Measurements from ENCODE around the gene PARD3. TPM values are rescaled to one million over a fixed set of nuclear protein-coding genes. Genes with fewer than 3 reads are reported as not detected.

PARD3 gene
- total and polyA plus RNA-seq, 2 donors (not counting 3 experiments of a cell fraction or from before 2014, with no cell fraction given), result 7.3 to 24.1 TPM

DNA sequence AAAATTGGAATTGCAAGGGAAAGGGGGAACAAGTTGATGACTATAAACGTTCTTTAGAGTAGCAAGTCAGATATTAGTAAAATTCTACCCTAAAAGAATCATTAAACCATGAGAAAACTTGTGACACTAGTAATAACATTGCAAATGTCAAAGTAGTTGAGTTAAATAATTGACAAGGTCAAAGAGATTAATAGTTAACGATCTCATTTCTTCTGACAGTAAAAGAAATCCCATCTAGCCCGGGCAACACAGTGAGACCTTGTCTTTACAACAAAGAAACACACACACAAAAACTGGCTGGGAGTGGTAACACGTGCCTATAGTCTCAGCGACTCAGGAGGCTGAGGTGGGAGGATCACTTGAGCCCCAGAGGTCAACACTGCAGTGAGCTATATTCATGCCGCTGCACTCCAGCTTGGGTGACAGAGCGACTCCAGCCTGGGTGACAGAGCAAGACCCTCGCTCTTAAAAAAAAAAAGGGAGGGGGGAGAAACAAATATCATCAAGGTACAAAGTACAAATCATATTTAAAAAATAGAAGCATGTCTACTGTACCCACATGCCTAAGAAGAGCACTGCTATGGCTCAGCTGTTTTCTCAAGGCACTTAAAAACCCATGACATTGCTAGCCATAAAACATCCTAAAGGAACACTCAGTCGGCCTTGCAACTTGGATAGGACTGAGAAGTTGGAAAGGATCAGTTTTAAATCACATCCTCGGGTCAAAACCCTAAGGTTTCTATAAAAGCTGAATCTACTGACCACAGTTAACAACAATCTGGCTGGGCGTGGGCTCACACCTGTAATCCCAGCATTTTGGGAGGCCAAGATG lies 401.1 kb downstream of the PARD3 start:
- Histone ChIP-seq H3K4me2 (ENCODE audit: insufficient read depth, low read length) (no peak overlapping the region), H3K9me1 (replicated peaks; ENCODE audit: control insufficient read depth, extremely low read depth, insufficient read depth, low read length) (no peaks in the 10 kb centered on the region), H3K36me3 (ENCODE audit: control insufficient read depth in 2 of 2, extremely low read depth in 1 of 2, insufficient read depth in 2 of 2, low read length in 2 of 2) (no peaks in the 10 kb centered on the region), H3K9ac (replicated peaks; ENCODE audit: extremely low read depth, insufficient read depth, low read length) (no peak overlapping the region), H3K79me2 (ENCODE audit: control insufficient read depth, insufficient read depth, low read length) (no peaks in the 10 kb centered on the region), H3K27ac (ENCODE audit: insufficient read depth, low read depth, low read length) (no peak overlapping the region), H3K4me1 (ENCODE audit: control insufficient read depth, extremely low read depth, insufficient read depth, low read length) (no peaks in the 10 kb centered on the region), H3K9me3 (replicated peaks; ENCODE audit: control insufficient read depth, insufficient read depth, low read length) (no peaks in the 10 kb centered on the region), H2AFZ (ENCODE audit: low read depth, low read length) (no peak overlapping the region), H3K4me3 (replicated peaks in 1 of 3; ENCODE audit: insufficient read depth in 1 of 3, low read depth in 1 of 3, low read length in 3 of 3) (no peak overlapping the region), H3K27me3 (ENCODE audit: control insufficient read depth in 2 of 2, insufficient read depth in 2 of 2, low read length in 2 of 2) (no peaks in the 10 kb centered on the region), H4K20me1 (replicated peaks; ENCODE audit: control insufficient read depth, extremely low read depth, insufficient read depth, low read length) (no peaks in the 10 kb centered on the region)
- BruUV-seq (replicated peaks), result no TSS peak
- dilution Hi-C loops (cut with MboI; ENCODE audit: extremely low pct_ligation_motif_present, low sequenced_read_pairs) (no loop called here), intact Hi-C loops (cut with micrococcal nuclease) (no loop called here)
- POLR2A ChIA-PET, result no interaction called here
- DNase-seq (ENCODE audit: low read depth, low spot score) (no peak), FAIRE-seq (peak; percentile 65)
- no peak for TF ChIP-seq POLR2A (IDR thresholded peaks at IDR 0.05; ENCODE audit: low read depth, low read length)
- no peak for TF ChIP-seq GATA2 (IDR thresholded peaks at IDR 0.05; ENCODE audit: insufficient read depth, insufficient read length, low read depth, low read length)
- TF ChIP-seq JUN (IDR thresholded peaks at IDR 0.05; ENCODE audit: borderline replicate concordance, insufficient read depth, insufficient read length, low read depth), result no peak
- TF ChIP-seq FOS (IDR thresholded peaks at IDR 0.05; ENCODE audit: borderline replicate concordance, insufficient read depth, low read length), result no peak
- CTCF ChIA-PET, result no interaction called here

DNA sequence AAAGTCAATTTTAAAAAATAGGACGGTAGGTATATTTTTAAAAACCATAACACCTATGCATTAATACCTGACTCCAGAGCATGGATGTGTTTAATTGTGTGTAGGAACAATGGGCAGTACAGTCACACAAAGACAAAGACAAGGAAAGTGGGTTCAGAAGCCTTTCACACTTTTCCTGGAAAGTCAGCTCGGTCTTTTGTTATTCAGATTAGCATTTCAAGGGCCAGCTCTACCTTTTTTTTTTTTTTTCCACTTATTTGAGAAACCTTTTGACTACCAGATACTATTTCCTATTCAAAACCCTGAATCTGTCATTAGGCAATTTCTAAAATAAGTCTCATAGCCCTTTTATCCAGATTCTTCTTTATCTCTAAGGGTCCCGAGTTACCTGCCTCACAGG lies 401.9 kb downstream of the PARD3 start:
- FAIRE-seq (no peak), DNase-seq (ENCODE audit: low read depth, low spot score) (no peak)
- Histone ChIP-seq H3K9me1 (replicated peaks; ENCODE audit: control insufficient read depth, extremely low read depth, insufficient read depth, low read length) (no peaks in the 10 kb centered on the region), H4K20me1 (replicated peaks; ENCODE audit: control insufficient read depth, extremely low read depth, insufficient read depth, low read length) (no peaks in the 10 kb centered on the region), H3K9me3 (replicated peaks; ENCODE audit: control insufficient read depth, insufficient read depth, low read length) (no peaks in the 10 kb centered on the region), H3K27me3 (ENCODE audit: control insufficient read depth in 2 of 2, insufficient read depth in 2 of 2, low read length in 2 of 2) (no peaks in the 10 kb centered on the region), H3K9ac (replicated peaks; ENCODE audit: extremely low read depth, insufficient read depth, low read length) (no peak overlapping the region), H3K4me3 (replicated peaks in 1 of 3; ENCODE audit: insufficient read depth in 1 of 3, low read depth in 1 of 3, low read length in 3 of 3) (no peak overlapping the region), H3K4me1 (ENCODE audit: control insufficient read depth, extremely low read depth, insufficient read depth, low read length) (no peaks in the 10 kb centered on the region), H2AFZ (ENCODE audit: low read depth, low read length) (no peak overlapping the region), H3K79me2 (ENCODE audit: control insufficient read depth, insufficient read depth, low read length) (no peaks in the 10 kb centered on the region), H3K4me2 (ENCODE audit: insufficient read depth, low read length) (no peak overlapping the region), H3K36me3 (ENCODE audit: control insufficient read depth in 2 of 2, extremely low read depth in 1 of 2, insufficient read depth in 2 of 2, low read length in 2 of 2) (no peaks in the 10 kb centered on the region), H3K27ac (ENCODE audit: insufficient read depth, low read depth, low read length) (no peak overlapping the region)
- POLR2A ChIA-PET, result no interaction called here
- TF ChIP-seq POLR2AphosphoS5 (IDR thresholded peaks at IDR 0.05; ENCODE audit: insufficient read depth, low read depth, low read length), result no peak
- no peak for TF ChIP-seq POLR2A (IDR thresholded peaks at IDR 0.05; ENCODE audit: low read depth, low read length)
- TF ChIP-seq EZH2 (IDR thresholded peaks at IDR 0.05; ENCODE audit: borderline replicate concordance, low read depth, low read length, severe bottlenecking), result no peak
- TF ChIP-seq FOS (IDR thresholded peaks at IDR 0.05; ENCODE audit: borderline replicate concordance, insufficient read depth, low read length), result no peak
- no peak for TF ChIP-seq GATA2 (IDR thresholded peaks at IDR 0.05; ENCODE audit: insufficient read depth, insufficient read length, low read depth, low read length)
- TF ChIP-seq, protein P1, sequence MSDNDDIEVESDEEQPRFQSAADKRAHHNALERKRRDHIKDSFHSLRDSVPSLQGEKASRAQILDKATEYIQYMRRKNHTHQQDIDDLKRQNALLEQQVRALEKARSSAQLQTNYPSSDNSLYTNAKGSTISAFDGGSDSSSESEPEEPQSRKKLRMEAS (IDR thresholded peaks at IDR 0.05; ENCODE audit: insufficient read depth, insufficient read length), result no peak
- TF ChIP-seq, protein P2, sequence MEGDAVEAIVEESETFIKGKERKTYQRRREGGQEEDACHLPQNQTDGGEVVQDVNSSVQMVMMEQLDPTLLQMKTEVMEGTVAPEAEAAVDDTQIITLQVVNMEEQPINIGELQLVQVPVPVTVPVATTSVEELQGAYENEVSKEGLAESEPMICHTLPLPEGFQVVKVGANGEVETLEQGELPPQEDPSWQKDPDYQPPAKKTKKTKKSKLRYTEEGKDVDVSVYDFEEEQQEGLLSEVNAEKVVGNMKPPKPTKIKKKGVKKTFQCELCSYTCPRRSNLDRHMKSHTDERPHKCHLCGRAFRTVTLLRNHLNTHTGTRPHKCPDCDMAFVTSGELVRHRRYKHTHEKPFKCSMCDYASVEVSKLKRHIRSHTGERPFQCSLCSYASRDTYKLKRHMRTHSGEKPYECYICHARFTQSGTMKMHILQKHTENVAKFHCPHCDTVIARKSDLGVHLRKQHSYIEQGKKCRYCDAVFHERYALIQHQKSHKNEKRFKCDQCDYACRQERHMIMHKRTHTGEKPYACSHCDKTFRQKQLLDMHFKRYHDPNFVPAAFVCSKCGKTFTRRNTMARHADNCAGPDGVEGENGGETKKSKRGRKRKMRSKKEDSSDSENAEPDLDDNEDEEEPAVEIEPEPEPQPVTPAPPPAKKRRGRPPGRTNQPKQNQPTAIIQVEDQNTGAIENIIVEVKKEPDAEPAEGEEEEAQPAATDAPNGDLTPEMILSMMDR (IDR thresholded peaks at IDR 0.05; ENCODE audit: extremely low read depth in 1 of 2, insufficient read depth in 1 of 2, low read depth in 1 of 2, low read length in 2 of 2), result no peak
- CTCF ChIA-PET, result no interaction called here
- no TSS peak for BruUV-seq (replicated peaks)
- intact Hi-C loops (cut with micrococcal nuclease), result no loop called here
- dilution Hi-C loops (cut with MboI; ENCODE audit: extremely low pct_ligation_motif_present, low sequenced_read_pairs), result no loop called here
